T-helper 2 cell (primary cell): Measurements from ENCODE around the gene TEX101.

Source experiments
- DNase-seq, 5 experiments: peaks; one replicate each; pipeline versions ENCODE4 v3.0.0 to v3.0.0-alpha.2; 2012 to 2022

TEX101 gene

GRCh38 chr19:43450545-43450997, 35.9 kb downstream of the TEX101 start:
- no peak for DNase-seq

DNA sequence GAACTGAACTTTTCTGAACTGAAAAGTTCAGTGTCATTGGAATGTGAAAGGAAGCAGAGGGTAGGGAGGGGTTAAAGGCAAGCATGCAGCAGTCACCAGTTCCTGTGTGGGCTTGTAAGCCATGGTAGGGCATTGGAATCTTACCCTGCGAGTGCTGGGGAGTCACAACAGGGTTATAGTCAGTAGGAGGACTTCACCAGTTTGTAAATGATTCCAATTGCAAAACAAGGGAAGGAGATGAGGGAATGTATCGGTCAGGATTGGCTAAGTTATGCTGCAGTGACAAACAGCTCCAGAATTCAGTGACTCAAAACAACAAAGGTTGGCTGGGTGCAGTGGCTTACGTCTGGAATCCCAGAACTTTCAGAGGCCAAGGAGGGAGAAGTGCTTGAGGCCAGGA, 37.9 kb downstream of the TEX101 start:
- no peak for DNase-seq

GRCh38 chr19:43454031-43454430, 39.3 kb downstream of the TEX101 start:
- DNase-seq, result no peak

DNA sequence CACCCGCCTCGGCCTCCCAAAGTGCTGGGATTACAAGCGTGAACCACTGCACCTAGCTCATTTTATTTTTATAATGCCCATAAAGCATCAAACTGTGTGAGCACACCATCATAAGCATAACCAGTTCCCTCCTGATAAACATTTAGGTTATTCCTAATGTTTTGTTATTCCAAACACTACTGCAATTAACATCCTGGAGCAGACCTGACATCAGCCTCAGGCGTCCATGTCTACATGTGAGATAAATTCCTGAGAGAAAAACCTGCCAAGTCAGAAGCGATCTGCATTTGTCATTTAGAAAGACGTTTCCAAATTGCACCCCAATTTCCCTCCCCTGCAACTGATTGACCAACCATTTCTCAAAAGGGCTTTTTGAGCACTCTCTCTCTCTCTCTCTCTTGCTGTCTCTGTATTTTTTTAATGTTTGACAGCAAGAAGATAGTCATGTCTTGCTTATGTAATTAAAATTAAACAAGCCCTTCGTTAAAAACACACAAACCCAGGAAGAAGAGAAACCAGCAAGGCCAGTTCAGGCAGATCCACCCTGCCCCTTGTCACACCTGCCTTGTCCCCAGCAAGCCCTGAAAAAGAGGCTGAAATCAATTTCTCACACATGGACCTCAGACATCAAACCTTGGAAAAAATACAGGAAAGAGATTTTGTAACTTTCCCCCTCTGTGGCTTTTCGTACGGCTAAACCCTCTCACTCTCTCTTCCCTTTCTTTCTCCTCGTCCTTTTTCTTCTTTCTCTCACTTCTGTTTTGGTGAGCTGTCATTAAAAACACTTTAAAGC, 40.8 kb downstream of the TEX101 start:
- no peak for DNase-seq

GRCh38 chr19:43457809-43458208, 43.1 kb downstream of the TEX101 start:
- DNase-seq, result no peak

GRCh38 chr19:43460362-43461016, 45.8 kb downstream of the TEX101 start:
- DNase-seq, result no peak

DNA sequence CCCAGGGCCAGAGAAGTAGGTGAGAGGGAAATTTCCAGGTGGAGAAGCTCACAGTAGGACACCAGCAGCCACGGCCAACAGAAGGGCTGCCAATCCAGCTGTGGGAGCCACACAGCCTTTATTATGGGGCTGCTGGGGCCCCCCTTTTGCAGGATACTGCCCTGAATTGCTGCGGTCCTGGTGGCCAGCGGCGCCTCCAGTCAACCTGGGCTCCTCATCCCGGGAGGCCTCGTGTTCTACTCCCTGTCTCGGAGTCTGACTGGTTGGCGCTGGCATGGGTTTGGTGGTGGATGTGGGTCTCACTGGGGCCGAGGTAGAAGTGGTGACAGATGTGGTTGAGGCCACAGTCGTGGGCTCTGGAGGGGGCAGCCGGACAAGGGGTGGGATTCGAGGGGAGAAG, 46.6 kb downstream of the TEX101 start:
- no peak for DNase-seq

GRCh38 chr19:43462383-43462782, 47.7 kb downstream of the TEX101 start:
- DNase-seq, result no peak

GRCh38 chr19:43462785-43463380, 48.2 kb downstream of the TEX101 start:
- no peak for DNase-seq

- peak; percentile 96 to 100 (median 99) for DNase-seq
These were observed 48.9 kb downstream of the TEX101 start for GRCh38 chr19:43463381-43464133.

DNA sequence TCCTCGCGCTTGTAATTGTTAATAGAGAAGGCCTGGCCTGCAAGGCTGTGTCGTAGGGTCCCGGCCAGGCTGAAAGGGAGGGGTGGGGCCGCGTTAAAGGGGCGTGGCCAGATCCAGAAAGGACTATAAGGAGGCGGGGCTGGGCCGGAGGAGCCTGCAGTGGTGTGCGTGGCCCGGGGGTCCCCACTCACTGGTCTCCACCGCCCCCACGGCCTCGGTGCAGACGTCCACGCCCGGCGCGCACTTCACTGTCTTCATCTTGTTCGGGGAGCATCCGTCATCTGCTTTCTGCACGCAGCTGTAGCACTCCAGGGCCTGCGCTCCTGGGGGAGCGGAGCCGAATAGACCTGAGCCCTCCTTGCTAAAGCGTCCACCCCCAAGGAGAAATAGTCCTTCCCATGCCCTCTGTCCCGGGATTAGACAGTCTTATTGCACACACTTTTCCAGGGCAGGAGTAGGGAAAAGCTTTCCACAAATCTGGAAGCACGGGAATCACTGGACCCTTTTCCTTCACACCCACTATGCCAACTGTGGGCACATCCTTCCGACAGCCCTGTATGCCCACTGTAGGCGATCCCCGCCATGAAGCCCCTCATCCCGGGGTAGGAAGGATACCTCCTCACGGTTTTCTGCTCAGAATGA, 49.6 kb downstream of the TEX101 start:
- DNase-seq, result peak in 2 of 5 experiments; percentile 58 to 59

DNA sequence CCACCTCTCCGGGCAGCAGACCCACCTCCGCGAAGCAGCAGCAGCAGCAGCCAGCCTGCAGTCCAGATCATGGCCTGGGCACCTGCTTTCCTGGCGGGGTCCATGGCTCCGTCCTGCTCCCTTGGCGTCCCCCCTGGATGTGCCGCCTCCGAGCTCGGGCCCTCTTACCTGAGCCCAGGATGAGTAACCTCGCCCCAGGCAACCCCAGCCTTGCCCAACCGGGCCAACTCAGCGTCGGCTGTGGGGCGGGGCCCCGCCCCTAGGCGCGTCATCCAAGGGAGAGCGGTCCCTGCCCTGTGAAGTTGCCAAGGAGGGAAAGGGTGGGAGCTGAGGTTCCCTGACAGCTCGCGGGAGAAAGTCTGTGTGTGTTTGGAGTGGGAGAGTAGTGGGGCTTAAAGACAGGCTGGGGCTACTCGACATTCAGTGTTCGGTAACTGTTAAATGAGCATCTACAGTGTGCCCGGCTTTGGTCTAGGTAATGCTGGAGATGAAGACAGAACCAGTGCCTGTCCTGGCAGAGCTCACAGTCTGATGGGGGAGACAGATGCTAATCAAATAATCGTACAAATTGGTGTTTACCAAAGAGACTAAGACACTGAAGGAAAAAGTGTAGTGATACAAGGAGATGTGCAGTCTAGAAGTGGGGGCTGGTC, 50.9 kb downstream of the TEX101 start, which contains the start of gene LYPD3:
LYPD3 (minus strand) TSS at position 141 of the 653 bp plus-strand sequence; CDS start at position 104, 37 bp downstream.
- DNase-seq, result no peak

DNA sequence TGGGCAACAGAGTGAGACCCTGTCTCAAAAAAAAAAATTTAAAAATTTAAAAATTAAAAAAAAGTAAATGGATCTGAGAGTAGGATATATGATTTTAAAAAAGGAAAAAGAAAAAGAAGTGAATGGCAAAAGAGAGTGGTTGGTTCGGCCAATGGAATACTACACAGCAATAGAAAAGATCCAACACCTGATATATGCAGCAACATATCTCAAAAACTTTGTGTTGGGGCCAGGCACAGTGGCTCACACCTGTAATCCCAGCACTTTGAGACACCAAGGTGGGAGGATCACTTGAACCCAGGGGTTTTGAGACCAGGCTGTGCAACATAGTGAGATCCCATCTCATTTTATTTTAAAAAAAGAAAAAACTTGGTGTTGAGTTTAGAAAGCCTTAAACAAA, 52.1 kb downstream of the TEX101 start:
- no peak for DNase-seq

DNA sequence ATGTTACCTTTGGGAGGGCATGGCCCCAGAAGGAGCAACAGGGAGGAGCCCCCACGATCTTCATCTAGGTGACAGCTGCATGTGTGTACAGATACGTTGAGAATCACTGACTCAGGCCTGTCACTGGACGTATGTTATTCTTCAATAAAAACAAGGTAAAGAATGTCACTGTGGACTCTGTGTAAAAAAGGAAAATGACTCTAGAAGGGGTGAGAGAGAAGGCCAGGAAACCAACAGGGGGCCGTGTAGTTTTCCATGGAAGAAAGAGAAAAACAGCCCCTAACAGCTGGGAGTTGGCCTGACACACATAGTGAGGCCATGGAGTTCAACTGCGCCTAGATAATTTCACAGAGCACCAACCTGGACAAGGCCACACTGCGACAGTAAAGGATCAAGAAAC, 52.6 kb downstream of the TEX101 start:
- DNase-seq, result no peak

- no peak for DNase-seq
These were observed 53.0 kb downstream of the TEX101 start for GRCh38 chr19:43467730-43468129.
